A673 (cell line): ENCODE results near the gene RHOBTB3. TPM values are rescaled to one million over a fixed set of nuclear protein-coding genes. Genes with fewer than 3 reads are reported as not detected.

ENCODE experiments used
- BruUV-seq: library from RNA; stranded (reverse); fragments of 400-500 nt; replicated peaks from 2 replicates; lab custom pipeline; 2021; lab: Mats Ljungman, UMichigan
- CTCF ChIA-PET: fragments of 300-600 bp; sonication (Branson Sonifier 250); formaldehyde crosslinking; loops from one replicate; lab custom pipeline; 2022; ENCODE audit warnings: antibody characterized with exemption; lab: Charles Lee
- POLR2A ChIA-PET: fragments of 300-600 bp; sonication (Branson Sonifier 250); formaldehyde crosslinking; loops from one replicate; lab custom pipeline; 2022; ENCODE audit warnings: antibody characterized with exemption; ENCODE audit not compliant: low non-redundant PET; lab: Charles Lee
- DNase-seq: peaks from one replicate; pipeline ENCODE4 v3.0.0-alpha.2; 2015; ENCODE audit warnings: low spot score
- H3K27ac ChIP-seq: fragments of 200-600 bp; sonication (generic); 2 replicates; pipeline ENCODE4 v1.5.1; 2016; ENCODE audit warnings: mixed run types, low read depth, mild to moderate bottlenecking, mixed read lengths, antibody characterized with exemption, low read length; ENCODE audit not compliant: poor library complexity, severe bottlenecking
- H3K27me3 ChIP-seq: fragments of 200-600 bp; sonication (generic); replicated peaks from 2 replicates; pipeline ENCODE4 v1.6.1; 2017; ENCODE audit warnings: mixed run types, low read depth, mild to moderate bottlenecking, mixed read lengths, antibody characterized with exemption, low read length; ENCODE audit not compliant: insufficient read depth, poor library complexity
- H3K36me3 ChIP-seq: fragments of 200-600 bp; sonication (generic); 2 replicates; pipeline ENCODE4 v1.6.1; 2016; ENCODE audit warnings: mixed run types, mild to moderate bottlenecking, mixed read lengths, antibody characterized with exemption, low read length; ENCODE audit not compliant: insufficient read depth, poor library complexity, severe bottlenecking
- H3K4me1 ChIP-seq: fragments of 200-600 bp; sonication (generic); 2 replicates; pipeline ENCODE4 v1.6.1; 2017; ENCODE audit warnings: mixed run types, mild to moderate bottlenecking, mixed read lengths, antibody characterized with exemption, low read length; ENCODE audit not compliant: insufficient read depth, poor library complexity, severe bottlenecking
- H3K4me3 ChIP-seq: fragments of 200-600 bp; sonication (generic); 2 replicates; pipeline ENCODE4 v1.5.1; 2016; ENCODE audit warnings: low read depth, mixed run types, mild to moderate bottlenecking, mixed read lengths, low read length; ENCODE audit not compliant: poor library complexity, severe bottlenecking
- H3K9me3 ChIP-seq: fragments of 200-600 bp; sonication (generic); 2 replicates; pipeline ENCODE4 v1.6.1; 2016; ENCODE audit warnings: mixed run types, low read depth, mild to moderate bottlenecking, mixed read lengths, antibody characterized with exemption, low read length; ENCODE audit not compliant: poor library complexity, severe bottlenecking
- CTCF ChIP-seq: fragments of 300-800, 200-600 bp; sonication (generic); conservative IDR thresholded peaks from 2 replicates; pipeline ENCODE4 v1.5.1; 2017; ENCODE audit warnings: low read depth, mild to moderate bottlenecking, antibody characterized with exemption, low read length, moderate library complexity, mixed read lengths
- EZH2 ChIP-seq: fragments of 200-600 bp; sonication (generic); IDR thresholded peaks from 2 replicates; pipeline ENCODE4 v1.6.1; 2017; ENCODE audit warnings: borderline replicate concordance, low read depth, mild to moderate bottlenecking, mixed read lengths, antibody characterized with exemption, low read length; ENCODE audit not compliant: poor library complexity, severe bottlenecking
- intact Hi-C: fragments of 100-400 bp; cut with micrococcal nuclease; formaldehyde crosslinking; loops from one replicate; pipeline ENCODE4 v1.10.0; 2022; ENCODE audit not compliant: unreplicated experiment
- total RNA-seq: library from RNA; stranded (reverse); gene quantifications from 2 replicates; pipeline ENCODE4 v1.2.3, GENCODE V29; 2021

The RHOBTB3 gene
- total RNA-seq, 1 experiment from 2014 or later: 29.6 TPM

DNA sequence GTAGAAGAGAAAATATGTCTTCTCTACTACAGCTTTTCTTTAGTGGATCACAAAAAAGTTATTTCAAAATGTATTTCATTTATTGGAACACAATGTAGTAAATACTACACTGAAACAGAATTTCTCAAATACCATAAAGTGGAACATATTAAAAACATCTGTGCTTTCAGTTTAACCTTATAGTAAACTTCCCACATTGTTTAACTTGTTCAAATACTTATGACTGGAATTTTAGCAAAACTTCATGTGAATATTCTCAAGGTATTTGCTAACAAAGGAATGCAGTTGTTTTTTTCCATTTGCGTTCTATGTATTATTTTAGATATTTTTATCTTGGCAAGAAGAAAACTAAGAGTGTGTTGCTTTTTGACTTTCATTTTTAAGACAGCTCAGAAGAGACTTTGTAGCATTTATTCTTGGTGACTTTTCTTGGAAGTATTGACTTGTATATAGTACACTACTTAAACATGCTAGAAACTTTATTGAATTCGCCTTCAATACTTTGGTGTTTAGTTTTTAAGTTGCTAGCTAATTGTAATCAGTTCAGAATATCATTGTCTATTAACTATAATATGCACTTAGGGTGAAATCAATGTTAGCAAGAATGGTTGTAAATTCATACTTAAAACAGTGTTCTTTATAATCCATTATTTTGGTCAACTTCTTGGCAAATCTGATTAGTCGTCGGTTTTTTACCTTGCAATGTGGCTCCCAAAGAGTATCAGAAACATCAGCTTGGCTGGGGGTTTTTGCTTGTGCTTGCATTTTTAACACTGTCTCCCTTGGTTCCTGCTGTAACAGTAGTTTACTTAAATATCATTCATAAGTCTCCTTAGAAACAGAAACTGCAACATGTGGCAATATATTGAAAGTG is 5.0 kb upstream of the RHOBTB3 start:
- no peak overlapping the region for H3K27ac ChIP-seq
- intact Hi-C loops: no loop called here
- no peaks in the 10 kb centered on the region for H3K9me3 ChIP-seq
- no peaks in the 10 kb centered on the region for H3K36me3 ChIP-seq
- ChIA-PET POLR2A (no interaction called here), CTCF (no interaction called here)
- no peak overlapping the region for H3K4me3 ChIP-seq
- no TSS peak for BruUV-seq
- no peak for DNase-seq
- no peaks in the 10 kb centered on the region for H3K27me3 ChIP-seq
- H3K4me1 ChIP-seq: peaks cover 14% of the 10 kb centered on the region
- TF ChIP-seq CTCF (no peak), EZH2 (no peak)

DNA sequence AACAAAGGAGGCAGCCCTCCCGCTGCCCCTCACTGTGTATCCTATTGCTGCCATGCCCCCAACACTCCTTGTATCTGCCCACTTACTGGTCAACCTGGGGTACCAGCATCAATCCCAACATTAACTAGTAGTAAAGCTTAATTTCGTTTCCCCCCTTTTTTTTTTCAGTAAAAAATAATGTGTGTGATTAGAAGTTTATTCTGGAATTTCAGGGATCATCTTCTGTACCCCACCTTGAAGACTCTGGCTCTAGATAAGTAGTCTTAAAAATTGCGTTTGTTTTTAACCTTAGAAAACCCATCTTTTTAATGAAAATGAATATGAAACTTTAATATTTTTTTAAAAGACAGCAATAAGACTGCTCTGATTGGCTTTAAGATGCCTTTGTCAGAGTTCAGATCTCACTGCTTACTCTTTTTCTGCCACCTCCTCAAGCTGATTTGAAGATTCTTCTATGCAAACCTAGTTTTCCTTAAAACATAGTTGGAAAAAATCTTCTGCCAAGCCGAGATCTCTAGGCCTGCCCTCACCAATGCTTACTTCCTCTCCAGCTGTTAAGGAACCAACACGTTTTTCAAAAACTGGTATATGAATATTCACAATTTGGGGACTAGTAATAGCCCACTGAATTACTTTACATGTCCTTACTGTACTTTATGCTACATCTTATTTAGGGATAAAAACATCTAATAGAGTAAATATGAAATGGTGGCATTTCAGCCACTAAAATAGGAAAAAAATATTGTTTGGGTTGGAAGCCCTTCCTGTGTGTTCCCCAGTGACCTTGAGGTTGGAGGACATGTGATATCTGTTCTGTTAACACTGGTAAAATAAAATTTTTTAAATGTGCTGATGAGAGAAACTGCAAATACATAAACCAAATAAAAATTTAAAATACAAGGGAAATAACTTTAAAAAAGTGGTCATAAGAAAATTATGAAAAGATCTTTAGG is 4.0 kb upstream of the RHOBTB3 start:
- ChIA-PET CTCF (no interaction called here), POLR2A (no interaction called here)
- peaks cover 14% of the 10 kb centered on the region for H3K4me1 ChIP-seq
- H3K4me3 ChIP-seq: no peak overlapping the region
- no peaks in the 10 kb centered on the region for H3K27me3 ChIP-seq
- no peaks in the 10 kb centered on the region for H3K9me3 ChIP-seq
- no peak for DNase-seq
- TF ChIP-seq CTCF (no peak), EZH2 (no peak)
- no TSS peak for BruUV-seq
- no peaks in the 10 kb centered on the region for H3K36me3 ChIP-seq
- intact Hi-C loops: no loop called here
- H3K27ac ChIP-seq: no peak overlapping the region

DNA sequence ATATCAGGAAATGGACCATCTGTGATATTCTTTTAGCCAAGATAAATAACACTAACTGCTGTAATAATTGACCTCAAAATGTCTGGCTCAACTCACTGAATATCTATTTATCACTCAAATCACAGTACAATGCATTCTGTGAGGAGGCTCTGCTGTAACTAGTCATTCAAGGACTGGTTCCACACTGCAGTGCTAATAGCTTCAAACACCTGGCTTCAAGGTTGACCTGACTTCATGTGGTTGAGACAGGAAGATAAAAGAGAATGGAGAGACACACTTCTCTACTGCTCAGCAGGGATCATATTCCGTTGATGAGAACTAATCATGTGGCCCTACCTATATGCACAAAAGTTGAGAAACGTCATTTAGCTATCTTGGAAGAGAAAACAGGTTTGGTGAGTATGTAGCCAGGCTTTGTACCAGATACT is 3.4 kb upstream of the RHOBTB3 start:
- TF ChIP-seq CTCF: no peak
- TF ChIP-seq EZH2: no peak
- CTCF ChIA-PET: no interaction called here
- POLR2A ChIA-PET: no interaction called here
- intact Hi-C loops: no loop called here
- no peaks in the 10 kb centered on the region for H3K36me3 ChIP-seq
- peaks cover 14% of the 10 kb centered on the region for H3K4me1 ChIP-seq
- no peak for DNase-seq
- H3K27ac ChIP-seq: no peak overlapping the region
- BruUV-seq: no TSS peak
- H3K27me3 ChIP-seq: no peaks in the 10 kb centered on the region
- no peaks in the 10 kb centered on the region for H3K9me3 ChIP-seq
- H3K4me3 ChIP-seq: no peak overlapping the region
